CD8-positive, alpha-beta memory T cell (primary cell): Measurements from ENCODE around the gene FAAH2. TPM values are rescaled to one million over a fixed set of nuclear protein-coding genes. Genes with fewer than 3 reads are reported as not detected.
"Not testable (repeated sequence)": the region's sequence is repeated elsewhere in the genome, so short reads cannot be mapped to it uniquely, and the experiment has no call there.

Source experiments
- CTCF ChIA-PET: fragments of 350-600 bp; sonication (Branson Sonifier 250); formaldehyde crosslinking; loops from one replicate; lab custom pipeline; 2021; ENCODE audit warnings: antibody characterized with exemption; lab: Charles Lee
- POLR2A ChIA-PET: fragments of 350-600 bp; sonication (Branson Sonifier 250); formaldehyde crosslinking; loops from one replicate; lab custom pipeline; 2021; ENCODE audit warnings: antibody characterized with exemption; lab: Charles Lee
- DNase-seq, 5 donors: peaks; one replicate each; pipeline versions ENCODE4 v3.0.0 to v3.0.0-alpha.2; 2020 to 2022; ENCODE audit warnings: mixed read lengths in 1 of 5
- H3K27ac ChIP-seq: one replicate; pipeline ENCODE4 v1.7.0; 2013; ENCODE audit warnings: low read depth, mild to moderate bottlenecking, low read length, moderate library complexity
- H3K27me3 ChIP-seq: 2 replicates; pipeline ENCODE4 v1.7.0; 2013; ENCODE audit warnings: low read length, mild to moderate bottlenecking; ENCODE audit not compliant: insufficient read depth, poor library complexity, severe bottlenecking
- H3K36me3 ChIP-seq: 2 replicates; pipeline ENCODE4 v1.7.0; 2013; ENCODE audit warnings: mild to moderate bottlenecking, low read length, moderate library complexity; ENCODE audit not compliant: insufficient read depth
- H3K4me1 ChIP-seq: 2 replicates; pipeline ENCODE4 v1.7.0; 2013; ENCODE audit warnings: mild to moderate bottlenecking, low read length, moderate library complexity; ENCODE audit not compliant: insufficient read depth
- H3K4me3 ChIP-seq: 2 replicates; pipeline ENCODE4 v1.7.0; 2013; ENCODE audit warnings: mild to moderate bottlenecking, low read length
- H3K9me3 ChIP-seq: 2 replicates; pipeline ENCODE4 v1.7.0; 2013; ENCODE audit warnings: mild to moderate bottlenecking, low read length
- H3K27ac Mint-ChIP-seq, 8 donors: one replicate each; pipeline ENCODE4 v1.8.0; 2020 to 2021; ENCODE audit warnings: mixed read lengths in 8 of 8, mild to moderate bottlenecking in 6 of 8, inconsistent platforms in 3 of 8, moderate library complexity in 3 of 8
- H3K27me3 Mint-ChIP-seq, 2 donors: one replicate each; pipeline ENCODE4 v1.8.0; 2020 to 2021; ENCODE audit warnings: mixed read lengths in 2 of 2, mild to moderate bottlenecking in 1 of 2, moderate library complexity in 1 of 2
- H3K36me3 Mint-ChIP-seq, 3 donors: one replicate each; pipeline ENCODE4 v1.8.0; 2020 to 2021; ENCODE audit warnings: mixed read lengths in 3 of 3, inconsistent platforms in 1 of 3, mild to moderate bottlenecking in 1 of 3
- H3K4me1 Mint-ChIP-seq, 3 donors: one replicate each; pipeline ENCODE4 v1.8.0; 2020 to 2021; ENCODE audit warnings: mixed read lengths in 3 of 3, inconsistent platforms in 1 of 3, mild to moderate bottlenecking in 1 of 3
- H3K4me3 Mint-ChIP-seq, 7 donors: one replicate each; pipeline ENCODE4 v1.8.0; 2020 to 2021; ENCODE audit warnings: mixed read lengths in 7 of 7, mild to moderate bottlenecking in 6 of 7, moderate library complexity in 4 of 7, inconsistent platforms in 2 of 7
- H3K9me3 Mint-ChIP-seq, 5 donors: one replicate each; pipeline ENCODE4 v1.8.0; 2020 to 2022; ENCODE audit warnings: mixed read lengths in 5 of 5, mild to moderate bottlenecking in 3 of 5, moderate library complexity in 2 of 5, inconsistent platforms in 1 of 5
- polyA plus RNA-seq: library from polyadenylated mRNA; unstranded; fragments of 300-500 nt; fragmentation: Illumina TruSeq; gene quantifications from one replicate; pipeline ENCODE4 v1.2.3, GENCODE V29; 2021
- total RNA-seq, 2 experiments: library from RNA; stranded (reverse); gene quantifications; one replicate each; pipeline ENCODE4 v1.2.3, GENCODE V29; 2021

Gene FAAH2
- total and polyA plus RNA-seq, 3 experiments from 2014 or later, result 2.0 to 6.6 (median 2.4) TPM

GRCh38 chrX:57353472-57354132 is 67.1 kb downstream of the FAAH2 start:
- Mint-ChIP-seq H3K4me3 (no peak overlapping the region), H3K9me3 (peaks cover 0 to 13% (median 8%) of the 10 kb centered on the region in 5 donors), H3K36me3 (peaks cover 0 to 13% (median 7%) of the 10 kb centered on the region in 3 donors), H3K27me3 (peaks cover 0 to 6% of the 10 kb centered on the region in 2 donors), H3K4me1 (no peaks in the 10 kb centered on the region), H3K27ac (no peak overlapping the region)
- H3K4me1 ChIP-seq, result no peaks in the 10 kb centered on the region
- POLR2A ChIA-PET, result no interaction called here
- no peaks in the 10 kb centered on the region for H3K36me3 ChIP-seq
- H3K27ac ChIP-seq, result no peak overlapping the region
- DNase-seq, result no peak
- CTCF ChIA-PET, result no interaction called here
- H3K27me3 ChIP-seq, result no peaks in the 10 kb centered on the region
- H3K9me3 ChIP-seq, result no peaks in the 10 kb centered on the region
- no peak overlapping the region for H3K4me3 ChIP-seq

GRCh38 chrX:57364145-57364544 is 77.6 kb downstream of the FAAH2 start:
- Mint-ChIP-seq H3K4me3 (no peak overlapping the region), H3K27ac (no peak overlapping the region), H3K4me1 (peaks cover 0 to 12% (median 0%) of the 10 kb centered on the region in 3 donors), H3K36me3 (peaks cover 4 to 11% (median 10%) of the 10 kb centered on the region in 3 donors), H3K27me3 (peaks cover 0 to 7% of the 10 kb centered on the region in 2 donors), H3K9me3 (peaks cover 0 to 17% (median 2%) of the 10 kb centered on the region in 5 donors)
- Histone ChIP-seq H3K27ac (no peak overlapping the region), H3K4me3 (no peak overlapping the region), H3K27me3 (no peaks in the 10 kb centered on the region), H3K4me1 (no peaks in the 10 kb centered on the region), H3K9me3 (no peaks in the 10 kb centered on the region), H3K36me3 (no peaks in the 10 kb centered on the region)
- ChIA-PET CTCF (no interaction called here), POLR2A (no interaction called here)
- DNase-seq, result no peak

- no peak overlapping the region for H3K27ac Mint-ChIP-seq
- POLR2A ChIA-PET, result no interaction called here
- H3K27me3 ChIP-seq, result no peaks in the 10 kb centered on the region
- H3K4me1 Mint-ChIP-seq, result peaks cover 0 to 12% (median 0%) of the 10 kb centered on the region in 3 donors
- peaks cover 0 to 7% of the 10 kb centered on the region in 2 donors for H3K27me3 Mint-ChIP-seq
- no peak overlapping the region for H3K27ac ChIP-seq
- H3K9me3 Mint-ChIP-seq, result peaks cover 0 to 14% (median 2%) of the 10 kb centered on the region in 5 donors
- DNase-seq, result peak in 1 of 5 donors; percentile 18
- CTCF ChIA-PET, result no interaction called here
- no peaks in the 10 kb centered on the region for H3K36me3 ChIP-seq
- H3K4me3 ChIP-seq, result no peak overlapping the region
- no peaks in the 10 kb centered on the region for H3K9me3 ChIP-seq
- no peaks in the 10 kb centered on the region for H3K4me1 ChIP-seq
- H3K4me3 Mint-ChIP-seq, result no peak overlapping the region
- peaks cover 2 to 11% (median 10%) of the 10 kb centered on the region in 3 donors for H3K36me3 Mint-ChIP-seq
Observed at GRCh38 chrX:57366430-57366829, 79.9 kb downstream of the FAAH2 start.

GRCh38 chrX:57367649-57368048 is 81.1 kb downstream of the FAAH2 start:
- no peaks in the 10 kb centered on the region for H3K36me3 ChIP-seq
- no peak overlapping the region for H3K27ac ChIP-seq
- DNase-seq, result no peak
- Mint-ChIP-seq H3K27ac (no peak overlapping the region), H3K27me3 (peaks cover 0 to 6% of the 10 kb centered on the region in 2 donors), H3K4me1 (peaks cover 0 to 12% (median 0%) of the 10 kb centered on the region in 3 donors), H3K36me3 (peaks cover 2 to 10% (median 9%) of the 10 kb centered on the region in 3 donors), H3K4me3 (no peak overlapping the region), H3K9me3 (peaks cover 0 to 9% (median 0%) of the 10 kb centered on the region in 5 donors)
- ChIA-PET POLR2A (no interaction called here), CTCF (no interaction called here)
- H3K4me1 ChIP-seq, result no peaks in the 10 kb centered on the region
- no peaks in the 10 kb centered on the region for H3K9me3 ChIP-seq
- H3K27me3 ChIP-seq, result no peaks in the 10 kb centered on the region
- H3K4me3 ChIP-seq, result no peak overlapping the region

- Histone ChIP-seq H3K27ac (no peak overlapping the region), H3K36me3 (no peaks in the 10 kb centered on the region), H3K9me3 (no peaks in the 10 kb centered on the region), H3K4me3 (no peak overlapping the region), H3K4me1 (no peaks in the 10 kb centered on the region), H3K27me3 (no peaks in the 10 kb centered on the region)
- CTCF ChIA-PET, result no interaction called here
- peaks cover 2 to 10% (median 6%) of the 10 kb centered on the region in 3 donors for H3K36me3 Mint-ChIP-seq
- no peak overlapping the region for H3K4me3 Mint-ChIP-seq
- H3K4me1 Mint-ChIP-seq, result peaks cover 0 to 12% (median 0%) of the 10 kb centered on the region in 3 donors
- POLR2A ChIA-PET, result no interaction called here
- no peak for DNase-seq
- H3K27ac Mint-ChIP-seq, result no peak overlapping the region
- H3K27me3 Mint-ChIP-seq, result peaks cover 0 to 6% of the 10 kb centered on the region in 2 donors
- peaks cover 0 to 6% (median 0%) of the 10 kb centered on the region in 5 donors for H3K9me3 Mint-ChIP-seq
Observed at GRCh38 chrX:57368158-57368557, 81.7 kb downstream of the FAAH2 start.

GRCh38 chrX:57379296-57379695 is 92.8 kb downstream of the FAAH2 start:
- Mint-ChIP-seq H3K27me3 (peaks cover 0 to 13% of the 10 kb centered on the region in 2 donors), H3K4me1 (peaks cover 0 to 3% (median 0%) of the 10 kb centered on the region in 3 donors), H3K9me3 (peaks cover 0 to 13% (median 4%) of the 10 kb centered on the region in 5 donors), H3K4me3 (no peak overlapping the region), H3K27ac (no peak overlapping the region), H3K36me3 (peaks cover 5 to 24% (median 20%) of the 10 kb centered on the region in 3 donors)
- Histone ChIP-seq H3K36me3 (no peaks in the 10 kb centered on the region), H3K27me3 (no peaks in the 10 kb centered on the region), H3K4me1 (no peaks in the 10 kb centered on the region), H3K4me3 (no peak overlapping the region), H3K27ac (no peak overlapping the region), H3K9me3 (no peaks in the 10 kb centered on the region)
- no peak for DNase-seq
- CTCF ChIA-PET, result no interaction called here
- POLR2A ChIA-PET, result no interaction called here

GRCh38 chrX:57380026-57380796 is 93.7 kb downstream of the FAAH2 start:
- Mint-ChIP-seq H3K9me3 (peaks cover 0 to 13% (median 3%) of the 10 kb centered on the region in 5 donors), H3K27ac (no peak overlapping the region), H3K27me3 (peaks cover 0 to 13% of the 10 kb centered on the region in 2 donors), H3K4me1 (no peaks in the 10 kb centered on the region), H3K36me3 (peaks cover 5 to 24% (median 20%) of the 10 kb centered on the region in 3 donors), H3K4me3 (no peak overlapping the region)
- Histone ChIP-seq H3K4me3 (no peak overlapping the region), H3K36me3 (no peaks in the 10 kb centered on the region), H3K27ac (no peak overlapping the region), H3K4me1 (no peaks in the 10 kb centered on the region), H3K9me3 (no peaks in the 10 kb centered on the region), H3K27me3 (no peaks in the 10 kb centered on the region)
- CTCF ChIA-PET, result no interaction called here
- no peak for DNase-seq
- POLR2A ChIA-PET, result no interaction called here

GRCh38 chrX:57394162-57394561 is 107.7 kb downstream of the FAAH2 start:
- peaks cover 0 to 13% (median 0%) of the 10 kb centered on the region in 5 donors for H3K9me3 Mint-ChIP-seq
- H3K27me3 ChIP-seq, H3K4me1 Mint-ChIP-seq, CTCF ChIA-PET, H3K27ac Mint-ChIP-seq, H3K4me3 Mint-ChIP-seq, POLR2A ChIA-PET, H3K9me3 ChIP-seq, H3K36me3 ChIP-seq, DNase-seq, H3K27ac ChIP-seq, H3K4me1 ChIP-seq, H3K4me3 ChIP-seq: not testable (repeated sequence)
- peaks cover 5 to 22% (median 9%) of the 10 kb centered on the region in 3 donors for H3K36me3 Mint-ChIP-seq
- H3K27me3 Mint-ChIP-seq, result peaks cover 0 to 11% of the 10 kb centered on the region in 2 donors
